Measurements from ENCODE around the gene NUP62. TPM values are rescaled to one million over a fixed set of nuclear protein-coding genes. Genes with fewer than 3 reads are reported as not detected.

NUP62 gene
- total RNA-seq, 2 experiments from 2014 or later, result 160 to 171 TPM

DNA sequence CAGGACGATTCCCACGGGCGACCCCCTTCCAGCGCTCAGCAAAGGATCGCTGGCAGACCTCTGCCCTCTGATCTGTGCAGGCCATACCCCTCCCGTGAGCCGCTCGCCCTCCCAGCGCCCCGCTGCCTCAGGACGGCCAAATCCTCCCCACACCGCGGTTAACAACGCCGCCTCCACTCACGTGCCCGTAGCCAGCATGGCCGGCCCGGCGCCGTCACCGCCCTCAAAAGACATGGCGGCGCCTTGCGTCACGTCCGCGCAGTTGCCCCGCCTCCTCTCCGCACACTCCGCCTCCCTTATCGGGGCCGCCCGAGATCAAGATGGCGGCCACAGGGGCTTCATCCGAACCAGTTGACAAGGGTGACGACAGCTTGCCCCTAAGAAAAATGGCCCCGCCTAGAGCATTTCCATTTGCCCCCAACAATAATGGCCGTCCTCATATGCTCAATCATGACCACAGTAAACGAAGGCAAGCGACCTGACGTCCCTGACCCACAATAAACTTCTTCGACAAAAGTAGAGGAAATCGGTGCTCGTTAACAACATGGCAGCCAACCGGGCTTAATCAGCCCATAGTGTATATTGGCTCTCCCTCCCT lies 52.8 kb downstream of the NUP62 start:
- peaks cover 26% of the 10 kb centered on the region for H3K36me3 Mint-ChIP-seq
- intact Hi-C loops (cut with micrococcal nuclease), result loop anchor here (1.0 to 5.0 kb wide), 9 partner anchors 7 to 1238 kb away; partner anchors contain the start of genes FUZ, RPS11 and SCAF1
- H3K4me3 Mint-ChIP-seq, result no peak overlapping the region
- no peaks in the 10 kb centered on the region for H3K9me3 Mint-ChIP-seq
- peak; percentile 99 for DNase-seq
- H3K27me3 Mint-ChIP-seq, result no peaks in the 10 kb centered on the region
- no peak overlapping the region for H3K27ac Mint-ChIP-seq
- CTCF ChIA-PET, result interaction anchor here (1.5 kb wide), 1 partner anchor 14 kb away, joined by 4 read pairs; no protein-coding TSS in a partner anchor
- peaks cover 33% of the 10 kb centered on the region for H3K4me1 Mint-ChIP-seq (ENCODE audit: low read depth)
- POLR2A ChIA-PET, result interaction anchor here (0.8 to 2.9 kb wide), 10 partner anchors 10 to 52 kb away, joined by 3 to 21 read pairs (median 6); partner anchors contain the start of genes ATF5, IL4I1, NUP62 and PTOV1

DNA sequence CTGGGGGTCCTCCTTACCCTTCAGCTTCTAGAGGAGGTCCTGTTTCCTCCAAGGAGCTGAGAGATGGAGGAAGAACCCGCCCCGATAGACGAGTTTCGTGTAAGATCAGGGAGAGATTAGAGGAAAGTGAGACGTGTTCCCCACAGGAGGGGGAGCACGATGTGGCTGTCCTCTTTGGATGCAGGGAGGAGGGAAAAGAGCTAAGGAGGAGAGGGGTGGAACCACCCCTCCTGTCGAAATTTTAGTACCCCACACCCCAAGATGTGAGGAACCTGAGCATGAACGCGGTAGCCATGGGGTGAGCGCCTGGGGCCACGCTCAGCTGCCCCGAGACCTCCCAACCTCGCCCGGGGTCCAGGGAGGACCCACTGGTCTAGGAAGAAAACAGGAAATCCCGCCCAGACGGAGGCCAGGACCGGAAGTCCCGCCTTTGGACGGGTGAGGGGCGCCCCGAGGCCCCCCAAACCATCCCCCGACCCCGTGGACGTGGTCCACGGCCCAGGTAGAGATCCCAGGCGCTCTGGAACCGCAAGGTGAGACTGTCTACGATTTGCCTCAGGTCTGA lies 53.4 kb downstream of the NUP62 start:
- CTCF ChIA-PET, result interaction anchor here (1.5 kb wide), 1 partner anchor 15 kb away, joined by 4 read pairs; no protein-coding TSS in a partner anchor
- POLR2A ChIA-PET, result interaction anchor here (0.8 to 2.9 kb wide), 5 partner anchors 12 to 53 kb away, joined by 3 to 21 read pairs (median 7); partner anchors contain the start of genes ATF5, IL4I1 and NUP62
- peak; percentile 65 for DNase-seq
- Mint-ChIP-seq H3K36me3 (peaks cover 21% of the 10 kb centered on the region), H3K27ac (no peak overlapping the region), H3K27me3 (no peaks in the 10 kb centered on the region), H3K4me3 (no peak overlapping the region), H3K4me1 (ENCODE audit: low read depth) (peaks cover 34% of the 10 kb centered on the region), H3K9me3 (no peaks in the 10 kb centered on the region)
- intact Hi-C loops (cut with micrococcal nuclease), result loop anchor here (1.0 to 5.0 kb wide), 3 partner anchors 234 to 1237 kb away; partner anchors contain the start of genes RPS11 and SCAF1

DNA sequence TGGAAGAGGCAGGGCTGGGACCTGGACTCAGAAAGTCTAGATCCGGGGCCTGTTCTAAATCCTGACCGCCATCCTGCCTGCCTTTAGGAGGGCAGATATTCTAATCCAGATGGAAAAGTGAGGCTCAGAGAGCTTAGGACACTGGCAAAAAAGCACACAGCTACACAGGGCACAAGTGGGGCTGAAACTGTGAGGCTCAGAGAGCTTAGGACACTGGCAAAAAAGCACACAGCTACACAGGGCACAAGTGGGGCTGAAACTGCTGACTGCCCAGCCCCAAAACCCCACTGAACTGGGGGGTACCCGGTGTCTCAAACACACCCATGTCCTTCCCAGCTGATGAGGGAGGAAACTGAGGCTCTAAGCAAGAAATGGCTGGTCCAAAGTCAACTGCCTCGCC lies 54.1 kb downstream of the NUP62 start:
- ChIA-PET POLR2A (interaction anchor here (1.0 to 2.3 kb wide), 2 partner anchors 17 to 22 kb away, joined by 4 to 14 read pairs; partner anchors contain the start of gene IL4I1), CTCF (no interaction called here)
- no peak overlapping the region for H3K27ac Mint-ChIP-seq
- peaks cover 38% of the 10 kb centered on the region for H3K4me1 Mint-ChIP-seq (ENCODE audit: low read depth)
- intact Hi-C loops (cut with micrococcal nuclease), result loop anchor here (5.0 kb wide), 1 partner anchor 378 kb away; the partner anchor contains the start of gene RPS11
- no peak overlapping the region for H3K4me3 Mint-ChIP-seq
- H3K9me3 Mint-ChIP-seq, result no peaks in the 10 kb centered on the region
- peaks cover 15% of the 10 kb centered on the region for H3K36me3 Mint-ChIP-seq
- no peaks in the 10 kb centered on the region for H3K27me3 Mint-ChIP-seq
- DNase-seq, result no peak

DNA sequence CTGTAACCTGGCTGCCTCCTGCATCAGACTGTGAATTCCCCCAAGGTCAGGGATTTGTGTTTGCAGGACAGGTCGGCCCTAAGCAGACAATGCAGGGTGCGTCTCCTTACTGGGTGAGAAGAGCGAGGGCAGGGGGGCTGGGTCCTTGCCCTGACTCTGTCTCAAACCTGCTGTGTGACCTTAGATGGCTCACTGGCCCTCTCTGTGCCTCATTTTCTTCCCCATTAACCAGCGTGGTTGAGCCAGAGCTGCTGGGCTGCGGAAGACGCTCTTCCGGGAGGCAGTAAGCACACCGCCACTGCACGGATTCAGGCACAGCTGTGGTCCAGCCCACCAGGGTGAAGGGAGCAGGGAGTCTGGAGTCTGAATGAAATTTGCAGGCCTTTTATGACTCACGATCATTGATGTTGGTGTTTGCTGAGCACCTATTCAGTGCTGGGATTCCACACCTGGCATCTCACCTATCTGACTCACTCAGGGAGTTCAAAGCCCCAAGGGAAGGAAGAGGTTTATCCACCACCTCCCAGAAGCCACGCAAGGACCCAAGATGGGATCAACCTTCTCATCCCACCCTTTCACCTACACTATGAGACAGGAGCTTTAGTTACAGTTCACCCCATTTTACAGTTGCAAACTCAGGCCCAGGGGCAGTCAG lies 54.7 kb downstream of the NUP62 start:
- H3K27me3 Mint-ChIP-seq, result no peaks in the 10 kb centered on the region
- H3K4me3 Mint-ChIP-seq, result no peak overlapping the region
- no peaks in the 10 kb centered on the region for H3K9me3 Mint-ChIP-seq
- no peak overlapping the region for H3K27ac Mint-ChIP-seq
- DNase-seq, result no peak
- intact Hi-C loops (cut with micrococcal nuclease), result loop anchor here (5.0 kb wide), 1 partner anchor 377 kb away; the partner anchor contains the start of gene RPS11
- POLR2A ChIA-PET, result no interaction called here
- CTCF ChIA-PET, result no interaction called here
- H3K36me3 Mint-ChIP-seq, result peaks cover 13% of the 10 kb centered on the region
- H3K4me1 Mint-ChIP-seq (ENCODE audit: low read depth), result peaks cover 39% of the 10 kb centered on the region

DNA sequence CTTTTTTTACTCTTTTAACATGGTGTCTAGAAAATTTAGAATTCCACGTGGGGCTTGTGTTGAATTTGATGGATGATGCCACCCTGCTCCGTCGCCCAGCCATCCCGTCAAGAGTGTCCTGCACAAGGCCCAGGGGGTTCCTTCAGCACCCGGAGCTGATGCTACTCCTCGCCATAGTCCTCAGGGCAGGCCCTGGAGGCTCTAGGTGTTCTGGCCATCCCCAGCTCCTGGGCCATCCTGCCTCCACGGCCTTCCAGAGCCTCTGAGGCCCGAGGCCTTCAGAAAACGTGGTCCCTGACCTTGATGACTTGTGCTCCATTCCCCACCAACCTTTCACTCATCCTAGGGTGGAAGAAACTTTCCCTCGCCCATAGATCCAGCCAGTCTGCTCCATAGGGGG lies 55.5 kb downstream of the NUP62 start:
- Mint-ChIP-seq H3K27me3 (no peaks in the 10 kb centered on the region), H3K9me3 (no peaks in the 10 kb centered on the region), H3K27ac (no peak overlapping the region), H3K4me3 (no peak overlapping the region), H3K4me1 (ENCODE audit: low read depth) (peaks cover 33% of the 10 kb centered on the region), H3K36me3 (peaks cover 6% of the 10 kb centered on the region)
- ChIA-PET CTCF (no interaction called here), POLR2A (no interaction called here)
- intact Hi-C loops (cut with micrococcal nuclease), result no loop called here
- DNase-seq, result no peak

DNA sequence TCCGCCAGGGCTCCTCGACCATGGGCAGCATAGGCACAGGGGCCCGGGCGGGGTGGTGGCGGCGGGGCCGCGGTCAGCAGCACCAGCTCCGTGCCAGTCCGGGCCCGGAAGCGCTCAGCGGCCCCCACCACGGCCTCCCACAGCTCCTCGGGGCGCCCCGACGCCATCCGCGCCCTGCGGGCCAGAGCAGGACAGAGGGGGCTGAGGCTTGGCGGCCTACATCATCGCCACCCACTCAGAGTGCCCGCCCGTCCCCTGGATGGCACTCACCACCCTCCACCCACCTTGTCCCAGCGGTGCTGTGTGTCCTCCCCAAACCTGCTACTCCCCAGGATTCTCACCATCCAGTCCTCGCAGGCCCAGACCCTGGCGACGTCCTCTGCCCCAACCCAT lies 56.2 kb downstream of the NUP62 start:
- no peak overlapping the region for H3K27ac Mint-ChIP-seq
- DNase-seq, result no peak
- CTCF ChIA-PET, result no interaction called here
- no peaks in the 10 kb centered on the region for H3K27me3 Mint-ChIP-seq
- H3K36me3 Mint-ChIP-seq, result peaks cover 5% of the 10 kb centered on the region
- peaks cover 35% of the 10 kb centered on the region for H3K4me1 Mint-ChIP-seq (ENCODE audit: low read depth)
- POLR2A ChIA-PET, result no interaction called here
- H3K4me3 Mint-ChIP-seq, result no peak overlapping the region
- intact Hi-C loops (cut with micrococcal nuclease), result no loop called here
- no peaks in the 10 kb centered on the region for H3K9me3 Mint-ChIP-seq

DNA sequence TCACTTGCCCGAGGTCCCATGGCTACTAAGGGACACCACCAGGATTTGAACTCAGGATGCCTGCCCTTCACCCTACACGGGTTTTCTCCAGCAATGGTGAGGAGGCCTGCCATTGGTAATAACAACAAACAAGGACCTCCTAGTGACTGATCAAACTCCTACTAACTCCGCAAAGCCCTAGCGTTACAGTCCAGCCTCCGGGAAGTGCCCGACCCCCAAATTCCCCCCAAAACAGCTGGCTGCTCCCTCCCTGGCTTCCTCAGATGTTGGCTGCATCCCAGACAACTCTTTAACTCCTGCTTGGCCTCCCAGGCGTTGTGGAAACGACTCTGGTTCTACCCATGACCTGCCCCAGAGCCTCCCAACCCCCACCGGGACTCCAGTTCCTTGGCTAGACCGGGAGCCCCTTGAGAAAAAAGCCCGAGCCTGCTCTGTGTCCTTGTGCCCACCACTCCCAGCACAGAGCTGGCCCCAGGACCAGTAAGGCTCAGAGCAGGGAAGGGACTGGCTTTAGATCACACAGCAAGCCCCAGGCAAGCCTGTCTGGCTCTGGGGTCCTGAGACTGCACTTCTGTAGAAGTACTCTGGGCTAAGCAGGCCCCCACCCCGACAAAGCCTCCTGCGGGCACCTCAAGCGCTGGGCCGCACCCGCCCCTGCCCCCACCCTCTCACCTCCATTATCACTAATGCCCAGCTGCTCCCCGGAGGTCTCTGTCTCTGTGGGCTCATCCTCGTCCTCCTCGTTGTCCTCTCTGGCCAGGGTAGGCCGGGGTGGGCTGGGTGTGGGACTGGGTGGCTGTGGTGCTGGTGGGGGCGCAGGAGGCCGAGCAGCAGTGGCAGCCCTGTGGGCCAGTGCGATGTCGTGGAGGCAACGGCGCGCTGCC lies 56.8 kb downstream of the NUP62 start:
- Mint-ChIP-seq H3K36me3 (peaks cover 2% of the 10 kb centered on the region), H3K4me1 (ENCODE audit: low read depth) (peaks cover 39% of the 10 kb centered on the region), H3K4me3 (no peak overlapping the region), H3K27me3 (no peaks in the 10 kb centered on the region), H3K27ac (peak overlapping the region; percentile 31), H3K9me3 (no peaks in the 10 kb centered on the region)
- no peak for DNase-seq
- POLR2A ChIA-PET, result no interaction called here
- CTCF ChIA-PET, result no interaction called here
- intact Hi-C loops (cut with micrococcal nuclease), result no loop called here

DNA sequence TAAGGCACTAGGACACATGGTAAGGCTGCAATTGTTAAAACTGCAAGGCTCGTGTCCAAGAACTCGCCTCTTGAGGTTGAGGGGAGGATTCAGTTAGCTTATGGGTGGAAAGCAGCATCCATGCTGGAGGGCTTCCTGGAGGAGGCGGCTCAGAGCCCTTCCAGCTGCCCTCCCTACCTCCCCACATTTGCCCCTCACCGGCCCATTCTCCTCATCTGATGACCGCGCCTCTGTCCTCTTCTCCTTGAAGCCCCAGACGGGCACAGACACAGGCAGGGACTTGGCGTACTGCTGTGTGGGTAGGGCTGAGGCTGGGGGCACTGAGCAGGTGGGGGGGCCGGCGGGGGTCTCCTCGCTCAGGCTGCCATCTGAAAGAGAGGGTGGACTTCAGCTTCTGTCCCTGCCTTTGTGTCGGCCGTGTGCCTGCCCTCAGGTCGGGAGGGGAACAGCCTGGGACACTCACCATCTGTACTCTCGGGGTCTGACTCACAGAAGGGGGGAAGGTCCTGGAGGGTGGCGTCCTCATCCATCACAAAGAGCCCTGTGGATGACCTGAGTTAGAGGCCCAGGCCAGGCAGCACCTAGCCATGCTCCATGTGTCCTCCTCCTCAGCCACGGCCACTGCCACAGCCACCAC lies 57.8 kb downstream of the NUP62 start:
- Mint-ChIP-seq H3K27me3 (no peaks in the 10 kb centered on the region), H3K36me3 (peaks cover 8% of the 10 kb centered on the region), H3K27ac (peak overlapping the region; percentile 31), H3K9me3 (no peaks in the 10 kb centered on the region), H3K4me1 (ENCODE audit: low read depth) (peaks cover 44% of the 10 kb centered on the region), H3K4me3 (no peak overlapping the region)
- ChIA-PET POLR2A (no interaction called here), CTCF (no interaction called here)
- no peak for DNase-seq
- intact Hi-C loops (cut with micrococcal nuclease), result no loop called here

DNA sequence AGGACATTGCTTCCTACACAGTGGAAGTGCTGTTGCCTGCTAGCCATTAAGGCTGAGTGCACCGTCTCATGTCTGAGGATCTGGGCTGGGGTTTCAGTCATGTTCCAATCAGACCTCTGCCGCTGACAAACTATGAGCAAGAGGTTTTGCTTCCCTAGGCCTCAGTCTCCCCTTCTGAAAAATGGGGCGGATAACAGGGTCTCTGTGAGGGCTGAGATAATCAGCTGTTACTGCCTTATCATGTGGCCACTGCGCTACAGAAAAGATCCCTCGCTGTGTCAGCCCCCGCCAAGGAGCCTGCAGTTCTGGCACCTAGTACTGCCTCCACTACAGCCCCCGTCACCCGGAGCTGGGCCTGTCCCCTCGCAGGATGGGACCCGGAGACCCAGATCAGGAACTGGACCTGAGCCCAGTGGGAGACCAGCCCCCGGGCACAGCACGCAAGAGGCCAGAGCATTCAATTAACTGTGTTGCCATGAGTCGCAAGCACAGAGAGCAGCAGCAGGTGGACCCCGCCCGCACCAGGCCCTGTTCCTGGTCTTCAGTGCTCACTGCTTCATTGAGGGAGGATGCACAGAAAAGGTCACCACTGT lies 58.9 kb downstream of the NUP62 start:
- H3K27me3 Mint-ChIP-seq, result no peaks in the 10 kb centered on the region
- DNase-seq, result no peak
- no peak overlapping the region for H3K4me3 Mint-ChIP-seq
- H3K4me1 Mint-ChIP-seq (ENCODE audit: low read depth), result peaks cover 51% of the 10 kb centered on the region
- intact Hi-C loops (cut with micrococcal nuclease), result no loop called here
- H3K9me3 Mint-ChIP-seq, result no peaks in the 10 kb centered on the region
- H3K36me3 Mint-ChIP-seq, result peaks cover 13% of the 10 kb centered on the region
- POLR2A ChIA-PET, result interaction anchor here (1.2 to 1.3 kb wide), 2 partner anchors 25 to 41 kb away, joined by 6 to 7 read pairs; no protein-coding TSS in a partner anchor
- CTCF ChIA-PET, result interaction anchor here (1.3 kb wide), 1 partner anchor 25 kb away, joined by 3 read pairs; no protein-coding TSS in a partner anchor
- no peak overlapping the region for H3K27ac Mint-ChIP-seq

DNA sequence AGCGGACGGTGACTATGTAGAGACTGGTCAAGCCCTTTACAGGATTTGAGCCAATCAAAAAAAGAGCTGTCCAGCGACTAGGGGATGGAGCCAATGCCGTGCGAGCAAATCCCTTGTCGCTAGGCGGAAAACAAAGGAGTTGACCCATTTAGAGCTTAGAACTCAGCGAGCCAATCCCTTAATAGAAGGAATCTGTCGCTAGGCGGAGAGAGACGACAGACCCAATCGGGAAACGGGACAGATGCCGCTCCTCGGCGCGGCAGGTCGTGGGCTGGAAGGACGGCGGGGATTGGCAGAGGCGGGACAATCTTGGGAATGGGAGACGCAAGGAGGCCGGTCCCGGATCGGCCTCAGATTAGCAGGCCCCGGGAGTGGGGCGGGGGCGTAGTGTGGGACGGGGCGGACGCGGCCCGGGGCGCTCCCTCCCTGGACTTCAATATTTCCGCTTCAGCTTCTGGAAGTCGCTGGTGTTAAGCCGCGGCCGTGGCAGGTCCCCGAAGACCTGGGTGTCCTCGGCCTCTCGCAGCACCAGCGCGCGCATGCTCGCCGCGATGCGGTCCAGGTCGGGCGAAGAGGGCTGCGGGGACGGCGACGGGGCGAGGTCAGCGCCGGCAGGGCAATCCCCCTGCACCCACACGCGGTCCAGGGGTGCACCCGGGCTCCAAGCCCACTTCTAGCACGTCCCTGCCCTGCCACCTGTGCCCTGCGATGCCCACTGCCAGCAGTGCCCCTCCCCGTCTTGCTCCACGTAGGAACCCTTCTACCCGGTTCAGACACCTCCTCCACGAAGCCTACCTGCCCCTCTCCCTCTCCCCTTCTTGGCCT lies 59.6 kb downstream of the NUP62 start:
- DNase-seq, result peak; percentile 96
- H3K27me3 Mint-ChIP-seq, result no peaks in the 10 kb centered on the region
- peaks cover 18% of the 10 kb centered on the region for H3K36me3 Mint-ChIP-seq
- ChIA-PET POLR2A (interaction anchor here (0.6 to 1.3 kb wide), 9 partner anchors 11 to 311 kb away, joined by 3 to 8 read pairs (median 5); partner anchors contain the start of genes ATF5, IL4I1, NUP62 and PTOV1), CTCF (interaction anchor here (1.0 to 1.3 kb wide), 4 partner anchors 12 to 26 kb away, joined by 3 to 4 read pairs (median 3); partner anchors contain the start of gene PTOV1)
- H3K9me3 Mint-ChIP-seq, result no peaks in the 10 kb centered on the region
- peaks cover 50% of the 10 kb centered on the region for H3K4me1 Mint-ChIP-seq (ENCODE audit: low read depth)
- intact Hi-C loops (cut with micrococcal nuclease), result loop anchor here (1.0 to 5.0 kb wide), 5 partner anchors 8 to 277 kb away; partner anchors contain the start of genes AKT1S1, MED25, PRMT1 and PRR12
- H3K27ac Mint-ChIP-seq, result no peak overlapping the region
- no peak overlapping the region for H3K4me3 Mint-ChIP-seq

Data from activated CD4-positive, alpha-beta memory T cell treated with anti-CD3 and anti-CD28 coated beads for 36 hours (primary cell).